ENCODE measurements around the gene GDPD4. TPM values are rescaled to one million over a fixed set of nuclear protein-coding genes. Genes with fewer than 3 reads are reported as not detected.

Gene GDPD4
- total RNA-seq, 1 donor from 2014 or later, result not detected

- Mint-ChIP-seq H3K36me3 (ENCODE audit: unreplicated experiment) (no peaks in the 10 kb centered on the region), H3K27me3 (ENCODE audit: unreplicated experiment) (peaks cover 12% of the 10 kb centered on the region), H3K4me1 (ENCODE audit: low read depth, unreplicated experiment) (no peaks in the 10 kb centered on the region), H3K9me3 (ENCODE audit: unreplicated experiment) (peaks cover 8% of the 10 kb centered on the region), H3K27ac (ENCODE audit: unreplicated experiment) (no peak overlapping the region), H3K4me3 (ENCODE audit: unreplicated experiment) (no peak overlapping the region)
- DNase-seq, result peak; percentile 11
- no peak for TF ChIP-seq CTCF (IDR thresholded peaks at IDR 0.05; ENCODE audit: partially characterized antibody, unreplicated experiment)
Observed at GRCh38 chr11:77212314-77213007, 89.0 kb downstream of the GDPD4 start.

- no peak overlapping the region for H3K27ac Mint-ChIP-seq (ENCODE audit: unreplicated experiment)
- no peak for TF ChIP-seq CTCF (IDR thresholded peaks at IDR 0.05; ENCODE audit: partially characterized antibody, unreplicated experiment)
- peaks cover 12% of the 10 kb centered on the region for H3K27me3 Mint-ChIP-seq (ENCODE audit: unreplicated experiment)
- H3K9me3 Mint-ChIP-seq (ENCODE audit: unreplicated experiment), result peaks cover 8% of the 10 kb centered on the region
- H3K4me1 Mint-ChIP-seq (ENCODE audit: low read depth, unreplicated experiment), result no peaks in the 10 kb centered on the region
- H3K36me3 Mint-ChIP-seq (ENCODE audit: unreplicated experiment), result no peaks in the 10 kb centered on the region
- DNase-seq, result no peak
- no peak overlapping the region for H3K4me3 Mint-ChIP-seq (ENCODE audit: unreplicated experiment)
Observed at GRCh38 chr11:77211594-77212251, 89.8 kb downstream of the GDPD4 start.

- TF ChIP-seq CTCF (IDR thresholded peaks at IDR 0.05; ENCODE audit: partially characterized antibody, unreplicated experiment), result no peak
- DNase-seq, result peak; percentile 12
- no peaks in the 10 kb centered on the region for H3K36me3 Mint-ChIP-seq (ENCODE audit: unreplicated experiment)
- H3K9me3 Mint-ChIP-seq (ENCODE audit: unreplicated experiment), result peaks cover 8% of the 10 kb centered on the region
- H3K4me1 Mint-ChIP-seq (ENCODE audit: low read depth, unreplicated experiment), result no peaks in the 10 kb centered on the region
- H3K27me3 Mint-ChIP-seq (ENCODE audit: unreplicated experiment), result peaks cover 15% of the 10 kb centered on the region
- no peak overlapping the region for H3K4me3 Mint-ChIP-seq (ENCODE audit: unreplicated experiment)
- no peak overlapping the region for H3K27ac Mint-ChIP-seq (ENCODE audit: unreplicated experiment)
Observed at GRCh38 chr11:77211040-77211451, 90.4 kb downstream of the GDPD4 start.

DNA sequence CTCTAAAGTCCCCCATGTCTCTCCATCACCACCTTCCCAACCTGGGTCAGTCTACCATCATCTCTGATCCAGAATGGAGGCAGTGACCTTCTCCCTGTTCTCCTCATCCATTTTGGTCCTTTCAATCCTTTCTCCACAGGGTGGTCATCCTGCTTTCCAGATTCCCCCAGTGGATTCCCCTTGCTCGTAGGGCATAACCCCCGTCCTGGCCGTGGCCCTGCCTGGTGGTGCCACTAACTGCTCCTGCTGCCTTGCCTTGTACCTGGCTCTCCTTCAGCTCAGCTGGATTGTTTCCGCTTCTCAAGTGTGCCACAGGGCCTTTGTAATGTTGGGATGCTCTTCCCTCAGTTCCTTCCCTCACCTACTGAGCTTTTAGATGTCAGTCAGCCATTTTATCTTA, 91.8 kb downstream of the GDPD4 start:
- H3K9me3 Mint-ChIP-seq (ENCODE audit: unreplicated experiment), result peaks cover 6% of the 10 kb centered on the region
- H3K27me3 Mint-ChIP-seq (ENCODE audit: unreplicated experiment), result peaks cover 11% of the 10 kb centered on the region
- no peak for TF ChIP-seq CTCF (IDR thresholded peaks at IDR 0.05; ENCODE audit: partially characterized antibody, unreplicated experiment)
- H3K4me3 Mint-ChIP-seq (ENCODE audit: unreplicated experiment), result no peak overlapping the region
- DNase-seq, result no peak
- no peaks in the 10 kb centered on the region for H3K36me3 Mint-ChIP-seq (ENCODE audit: unreplicated experiment)
- no peaks in the 10 kb centered on the region for H3K4me1 Mint-ChIP-seq (ENCODE audit: low read depth, unreplicated experiment)
- H3K27ac Mint-ChIP-seq (ENCODE audit: unreplicated experiment), result no peak overlapping the region

- no peak overlapping the region for H3K4me3 Mint-ChIP-seq (ENCODE audit: unreplicated experiment)
- peaks cover 11% of the 10 kb centered on the region for H3K27me3 Mint-ChIP-seq (ENCODE audit: unreplicated experiment)
- no peak for TF ChIP-seq CTCF (IDR thresholded peaks at IDR 0.05; ENCODE audit: partially characterized antibody, unreplicated experiment)
- no peak overlapping the region for H3K27ac Mint-ChIP-seq (ENCODE audit: unreplicated experiment)
- H3K36me3 Mint-ChIP-seq (ENCODE audit: unreplicated experiment), result no peaks in the 10 kb centered on the region
- no peaks in the 10 kb centered on the region for H3K4me1 Mint-ChIP-seq (ENCODE audit: low read depth, unreplicated experiment)
- H3K9me3 Mint-ChIP-seq (ENCODE audit: unreplicated experiment), result peaks cover 8% of the 10 kb centered on the region
- no peak for DNase-seq
Observed at GRCh38 chr11:77208535-77208934, 93.0 kb downstream of the GDPD4 start.
